Stimulated activated naive CD8-positive, alpha-beta T cell treated with anti-CD3 and anti-CD28 coated beads, Interleukin-15, amount 100 ng/mL, for 72 hours (primary cell): ENCODE measurements around the gene HGD.
"Not testable (repeated sequence)": the region's sequence is repeated elsewhere in the genome, so short reads cannot be mapped to it uniquely, and the experiment has no call there.

Experiments
- ATAC-seq: fragments of 150-1000 bp; cut with Tn5 transposase; 2 replicates; pipeline ENCODE4 v1.10.0; 2021; ENCODE audit warnings: mild to moderate bottlenecking, moderate library complexity
- DNase-seq, 2 donors: peaks; one replicate each; pipeline ENCODE4 v3.0.0; 2021 to 2022
- H3K27ac Mint-ChIP-seq, 2 donors: one replicate each; pipeline ENCODE4 v1.8.0; 2022; ENCODE audit warnings: mild to moderate bottlenecking in 2 of 2, mixed read lengths in 2 of 2, moderate library complexity in 2 of 2
- H3K27me3 Mint-ChIP-seq: one replicate; pipeline ENCODE4 v1.8.0; 2022; ENCODE audit warnings: mixed read lengths
- H3K4me1 Mint-ChIP-seq: one replicate; pipeline ENCODE4 v1.8.0; 2022; ENCODE audit warnings: mild to moderate bottlenecking, mixed read lengths
- H3K4me3 Mint-ChIP-seq, 2 donors: one replicate each; pipeline ENCODE4 v1.8.0; 2022; ENCODE audit warnings: mild to moderate bottlenecking in 2 of 2, mixed read lengths in 2 of 2, moderate library complexity in 1 of 2
- H3K9me3 Mint-ChIP-seq, 2 donors: one replicate each; pipeline ENCODE4 v1.8.0; 2022; ENCODE audit warnings: mixed read lengths in 2 of 2

HGD gene

GRCh38 chr3:120682095-120682681 lies at the start of gene HGD:
Gene HGD, minus strand, starts transcription at chr3:120682239. Its CDS starts 128 bp downstream, at chr3:120682111.
- Mint-ChIP-seq H3K27me3 (no peaks in the 10 kb centered on the region), H3K4me1 (peaks cover 9% of the 10 kb centered on the region), H3K27ac (peak within 1 kb of the TSS in 1 of 2 donors; percentile 36), H3K9me3 (peaks cover 4 to 9% of the 10 kb centered on the region in 2 donors), H3K4me3 (no peak within 1 kb of the TSS)
- DNase-seq, result no peak
- no peak for ATAC-seq

GRCh38 chr3:120730576-120731542 lies 48.8 kb upstream of the HGD start:
- no peaks in the 10 kb centered on the region for H3K27me3 Mint-ChIP-seq
- no peaks in the 10 kb centered on the region for H3K4me1 Mint-ChIP-seq
- no peak overlapping the region for H3K4me3 Mint-ChIP-seq
- DNase-seq (no peak), ATAC-seq (no peak)
- H3K27ac Mint-ChIP-seq, result no peak overlapping the region
- peaks cover 5 to 16% of the 10 kb centered on the region in 2 donors for H3K9me3 Mint-ChIP-seq

- H3K27me3 Mint-ChIP-seq, result no peaks in the 10 kb centered on the region
- no peak overlapping the region for H3K27ac Mint-ChIP-seq
- no peak for DNase-seq
- ATAC-seq, result no peak
- no peaks in the 10 kb centered on the region for H3K4me1 Mint-ChIP-seq
- H3K9me3 Mint-ChIP-seq, result no peaks in the 10 kb centered on the region
- no peak overlapping the region for H3K4me3 Mint-ChIP-seq
Observed at GRCh38 chr3:120726791-120727190, 44.8 kb upstream of the HGD start.

GRCh38 chr3:120719167-120719834 lies 37.3 kb upstream of the HGD start:
- H3K27me3 Mint-ChIP-seq, H3K9me3 Mint-ChIP-seq: not testable (repeated sequence)
- Mint-ChIP-seq H3K27ac (peak overlapping the region; percentile 75 to 93), H3K4me1 (peaks cover 27% of the 10 kb centered on the region), H3K4me3 (peak overlapping the region; percentile 62 to 68)
- ATAC-seq (peak; percentile 67), DNase-seq (peak; percentile 61 to 68)

- Mint-ChIP-seq H3K27me3 (no peaks in the 10 kb centered on the region), H3K9me3 (no peaks in the 10 kb centered on the region), H3K27ac (no peak overlapping the region), H3K4me3 (no peak overlapping the region), H3K4me1 (peaks cover 6% of the 10 kb centered on the region)
- DNase-seq, result no peak
- no peak for ATAC-seq
Observed at GRCh38 chr3:120713262-120713661, 31.2 kb upstream of the HGD start.

GRCh38 chr3:120710369-120710768 lies 28.3 kb upstream of the HGD start:
- no peaks in the 10 kb centered on the region for H3K27me3 Mint-ChIP-seq
- H3K9me3 Mint-ChIP-seq, result no peaks in the 10 kb centered on the region
- DNase-seq (no peak), ATAC-seq (no peak)
- no peak overlapping the region for H3K4me3 Mint-ChIP-seq
- H3K4me1 Mint-ChIP-seq, result peaks cover 6% of the 10 kb centered on the region
- no peak overlapping the region for H3K27ac Mint-ChIP-seq

GRCh38 chr3:120708408-120708807 lies 26.4 kb upstream of the HGD start:
- Mint-ChIP-seq H3K27me3 (no peaks in the 10 kb centered on the region), H3K9me3 (peaks cover 3 to 11% of the 10 kb centered on the region in 2 donors), H3K27ac (no peak overlapping the region), H3K4me1 (no peaks in the 10 kb centered on the region), H3K4me3 (no peak overlapping the region)
- ATAC-seq (no peak), DNase-seq (no peak)

- no peaks in the 10 kb centered on the region for H3K27me3 Mint-ChIP-seq
- H3K4me1 Mint-ChIP-seq, result no peaks in the 10 kb centered on the region
- H3K9me3 Mint-ChIP-seq, result peaks cover 7 to 14% of the 10 kb centered on the region in 2 donors
- no peak for DNase-seq
- H3K27ac Mint-ChIP-seq, result no peak overlapping the region
- no peak for ATAC-seq
- H3K4me3 Mint-ChIP-seq, result no peak overlapping the region
Observed at GRCh38 chr3:120706950-120707349, 24.9 kb upstream of the HGD start.

GRCh38 chr3:120705884-120706582 lies 24.0 kb upstream of the HGD start:
- Mint-ChIP-seq H3K4me3 (no peak overlapping the region), H3K27ac (no peak overlapping the region), H3K27me3 (no peaks in the 10 kb centered on the region), H3K9me3 (peaks cover 7 to 14% of the 10 kb centered on the region in 2 donors), H3K4me1 (no peaks in the 10 kb centered on the region)
- no peak for DNase-seq
- no peak for ATAC-seq

GRCh38 chr3:120699333-120699732 lies 17.3 kb upstream of the HGD start:
- no peak overlapping the region for H3K4me3 Mint-ChIP-seq
- no peak for DNase-seq
- H3K4me1 Mint-ChIP-seq, result no peaks in the 10 kb centered on the region
- H3K27ac Mint-ChIP-seq, result no peak overlapping the region
- H3K9me3 Mint-ChIP-seq, result peaks cover 7 to 13% of the 10 kb centered on the region in 2 donors
- H3K27me3 Mint-ChIP-seq, result no peaks in the 10 kb centered on the region
- ATAC-seq, result no peak

- no peak for ATAC-seq
- H3K4me1 Mint-ChIP-seq, result peaks cover 6% of the 10 kb centered on the region
- peak overlapping the region in 1 of 2 donors; percentile 38 for H3K27ac Mint-ChIP-seq
Observed at GRCh38 chr3:120693439-120694171, 11.6 kb upstream of the HGD start.

GRCh38 chr3:120689395-120689794 lies 7.4 kb upstream of the HGD start:
- Mint-ChIP-seq H3K27ac (no peak overlapping the region), H3K4me1 (peaks cover 6% of the 10 kb centered on the region), H3K4me3 (no peak overlapping the region), H3K9me3 (no peaks in the 10 kb centered on the region), H3K27me3 (no peaks in the 10 kb centered on the region)
- ATAC-seq (no peak), DNase-seq (no peak)

More at GRCh38 chr3:120693439-120694171, 11.6 kb upstream of the HGD start:
- H3K27me3 Mint-ChIP-seq, result no peaks in the 10 kb centered on the region
- H3K9me3 Mint-ChIP-seq, result no peaks in the 10 kb centered on the region
- no peak overlapping the region for H3K4me3 Mint-ChIP-seq
- DNase-seq, result no peak

- Mint-ChIP-seq H3K9me3 (no peaks in the 10 kb centered on the region), H3K4me3 (no peak overlapping the region), H3K27ac (no peak overlapping the region), H3K27me3 (no peaks in the 10 kb centered on the region), H3K4me1 (no peaks in the 10 kb centered on the region)
- ATAC-seq, result no peak
- no peak for DNase-seq
Observed at GRCh38 chr3:120688121-120688520, 6.1 kb upstream of the HGD start.

- DNase-seq, result no peak
- H3K27ac Mint-ChIP-seq, result no peak overlapping the region
- no peaks in the 10 kb centered on the region for H3K9me3 Mint-ChIP-seq
- no peaks in the 10 kb centered on the region for H3K4me1 Mint-ChIP-seq
- H3K27me3 Mint-ChIP-seq, result no peaks in the 10 kb centered on the region
- H3K4me3 Mint-ChIP-seq, result no peak overlapping the region
- no peak for ATAC-seq
Observed at GRCh38 chr3:120685411-120685810, 3.4 kb upstream of the HGD start.

GRCh38 chr3:120684896-120685295 lies 2.9 kb upstream of the HGD start:
- Mint-ChIP-seq H3K4me1 (no peaks in the 10 kb centered on the region), H3K4me3 (no peak overlapping the region), H3K9me3 (no peaks in the 10 kb centered on the region), H3K27me3 (no peaks in the 10 kb centered on the region), H3K27ac (no peak overlapping the region)
- ATAC-seq (no peak), DNase-seq (no peak)
